ENCODE measurements around the gene SLC35F3. TPM values are rescaled to one million over a fixed set of nuclear protein-coding genes. Genes with fewer than 3 reads are reported as not detected.

Gene SLC35F3
- total RNA-seq, 4 donors from 2014 or later: 0.82 TPM; not detected in 3

DNA sequence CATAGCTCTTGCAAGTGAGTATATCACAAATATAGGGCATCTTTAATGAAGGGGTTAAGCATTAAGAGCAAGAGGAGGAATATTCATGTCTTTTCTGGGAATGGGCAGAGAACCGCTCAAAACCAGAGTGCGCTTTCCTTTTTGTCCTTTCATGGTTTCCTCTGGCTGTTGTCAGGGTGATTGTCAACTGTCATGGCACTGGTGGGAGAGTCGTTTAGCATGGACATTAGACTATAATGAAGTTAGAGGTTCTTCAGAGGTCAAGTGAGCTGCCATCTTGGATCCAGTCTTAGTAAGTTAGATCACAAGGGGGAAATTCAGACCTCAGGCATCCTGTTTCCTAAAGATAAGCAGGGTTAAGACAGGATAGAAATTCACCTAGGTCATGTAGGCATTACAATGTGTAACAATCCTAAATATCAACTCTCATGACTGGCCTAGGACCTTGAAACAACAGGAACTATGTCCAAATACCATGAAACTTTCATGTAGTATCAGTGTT is 456.7 kb downstream of the SLC35F3 start:
- no peak for ATAC-seq
- in situ Hi-C loops (cut with MboI; ENCODE audit: low sequenced_read_pairs in 4 of 4): no loop called here

DNA sequence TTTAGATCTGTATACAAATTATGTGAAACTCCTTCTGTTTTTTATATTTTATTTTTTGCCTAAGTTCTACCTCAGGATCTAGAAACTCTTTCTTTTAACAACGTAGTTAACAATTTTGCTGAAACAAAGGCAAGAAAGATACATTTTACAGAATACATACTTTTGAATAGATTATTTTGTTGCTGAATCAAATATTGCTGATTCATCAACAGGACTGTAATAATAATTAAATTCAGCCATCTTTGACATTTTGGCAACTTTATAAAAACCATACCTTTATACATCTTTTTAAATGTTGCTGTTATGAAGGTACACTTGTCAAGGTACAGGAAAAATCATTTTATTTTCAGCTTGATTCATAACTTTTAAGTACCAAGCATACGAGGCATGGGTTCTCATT is 458.1 kb downstream of the SLC35F3 start:
- TF ChIP-seq, protein P1, sequence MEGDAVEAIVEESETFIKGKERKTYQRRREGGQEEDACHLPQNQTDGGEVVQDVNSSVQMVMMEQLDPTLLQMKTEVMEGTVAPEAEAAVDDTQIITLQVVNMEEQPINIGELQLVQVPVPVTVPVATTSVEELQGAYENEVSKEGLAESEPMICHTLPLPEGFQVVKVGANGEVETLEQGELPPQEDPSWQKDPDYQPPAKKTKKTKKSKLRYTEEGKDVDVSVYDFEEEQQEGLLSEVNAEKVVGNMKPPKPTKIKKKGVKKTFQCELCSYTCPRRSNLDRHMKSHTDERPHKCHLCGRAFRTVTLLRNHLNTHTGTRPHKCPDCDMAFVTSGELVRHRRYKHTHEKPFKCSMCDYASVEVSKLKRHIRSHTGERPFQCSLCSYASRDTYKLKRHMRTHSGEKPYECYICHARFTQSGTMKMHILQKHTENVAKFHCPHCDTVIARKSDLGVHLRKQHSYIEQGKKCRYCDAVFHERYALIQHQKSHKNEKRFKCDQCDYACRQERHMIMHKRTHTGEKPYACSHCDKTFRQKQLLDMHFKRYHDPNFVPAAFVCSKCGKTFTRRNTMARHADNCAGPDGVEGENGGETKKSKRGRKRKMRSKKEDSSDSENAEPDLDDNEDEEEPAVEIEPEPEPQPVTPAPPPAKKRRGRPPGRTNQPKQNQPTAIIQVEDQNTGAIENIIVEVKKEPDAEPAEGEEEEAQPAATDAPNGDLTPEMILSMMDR (IDR thresholded peaks at IDR 0.05 in 4 of 5, conservative IDR thresholded peaks at IDR 0.05 in 1 of 5): no peak
- no peak for TF ChIP-seq POLR2A (IDR thresholded peaks at IDR 0.05)
- intact Hi-C loops (cut with DNase I; ENCODE audit: low total_unique reads) (no loop called here), in situ Hi-C loops (cut with MboI; ENCODE audit: low sequenced_read_pairs in 4 of 4) (no loop called here)
- H3K36me3 ChIP-seq: no peaks in the 10 kb centered on the region
- no peaks in the 10 kb centered on the region for H3K27me3 ChIP-seq
- ATAC-seq (no peak), DNase-seq (no peak)
- H3K4me1 ChIP-seq: no peaks in the 10 kb centered on the region
- no peak overlapping the region for H3K4me3 ChIP-seq
- no peak overlapping the region for H3K27ac ChIP-seq
- no peaks in the 10 kb centered on the region for H3K9me3 ChIP-seq

More for the DNA sequence above, 456.7 kb downstream of the SLC35F3 start:
- no peak overlapping the region for H3K27ac ChIP-seq
- intact Hi-C loops (cut with DNase I; ENCODE audit: low total_unique reads): no loop called here
- no peak for DNase-seq
- H3K36me3 ChIP-seq: no peaks in the 10 kb centered on the region
- no peaks in the 10 kb centered on the region for H3K9me3 ChIP-seq
- no peak for TF ChIP-seq POLR2A (IDR thresholded peaks at IDR 0.05)
- TF ChIP-seq, protein P1 (IDR thresholded peaks at IDR 0.05 in 4 of 5, conservative IDR thresholded peaks at IDR 0.05 in 1 of 5): no peak
- no peak overlapping the region for H3K4me3 ChIP-seq
- no peaks in the 10 kb centered on the region for H3K27me3 ChIP-seq
- no peaks in the 10 kb centered on the region for H3K4me1 ChIP-seq

DNA sequence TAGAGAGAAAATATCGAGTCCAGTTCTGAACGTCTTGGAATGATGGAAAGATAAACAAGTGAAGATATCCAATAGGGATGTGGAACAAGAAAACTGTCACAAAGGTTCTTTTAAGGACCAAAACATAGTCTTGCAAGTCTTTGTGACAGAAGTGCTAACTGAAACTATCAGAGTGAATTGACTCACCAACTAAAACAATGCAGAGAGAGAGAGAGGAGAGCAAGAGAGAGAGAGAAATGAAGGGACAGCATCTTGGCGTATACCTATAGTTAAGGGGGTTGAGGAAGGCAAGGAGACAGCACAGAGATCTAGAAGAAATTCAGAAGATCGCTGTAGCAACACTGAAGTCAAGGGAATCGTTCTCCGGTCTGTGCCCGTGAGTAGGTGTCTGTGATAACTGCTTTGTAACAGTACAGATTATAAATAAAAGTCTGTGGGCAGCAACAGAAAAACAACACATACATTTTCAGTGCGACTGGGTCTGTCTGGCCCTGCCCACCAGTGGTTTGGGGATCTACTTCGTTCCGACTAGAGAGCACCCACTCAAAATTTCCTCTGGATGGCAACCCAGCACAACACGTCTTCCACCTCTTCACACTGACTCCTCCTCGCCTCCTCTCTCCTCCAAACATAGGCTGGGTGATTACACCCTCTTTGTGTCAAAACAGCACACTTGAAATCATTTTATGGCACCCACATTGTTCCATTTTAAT is 464.0 kb downstream of the SLC35F3 start:
- no peak for DNase-seq
- H3K27ac ChIP-seq: no peak overlapping the region
- no peaks in the 10 kb centered on the region for H3K36me3 ChIP-seq
- no peak for ATAC-seq
- TF ChIP-seq, protein P1 (IDR thresholded peaks at IDR 0.05 in 4 of 5, conservative IDR thresholded peaks at IDR 0.05 in 1 of 5): no peak
- TF ChIP-seq POLR2A (IDR thresholded peaks at IDR 0.05): no peak
- intact Hi-C loops (cut with DNase I; ENCODE audit: low total_unique reads) (no loop called here), in situ Hi-C loops (cut with MboI; ENCODE audit: low sequenced_read_pairs in 4 of 4) (no loop called here)
- no peaks in the 10 kb centered on the region for H3K9me3 ChIP-seq
- H3K27me3 ChIP-seq: no peaks in the 10 kb centered on the region
- H3K4me1 ChIP-seq: peaks cover 9 to 13% of the 10 kb centered on the region in 2 donors
- no peak overlapping the region for H3K4me3 ChIP-seq

DNA sequence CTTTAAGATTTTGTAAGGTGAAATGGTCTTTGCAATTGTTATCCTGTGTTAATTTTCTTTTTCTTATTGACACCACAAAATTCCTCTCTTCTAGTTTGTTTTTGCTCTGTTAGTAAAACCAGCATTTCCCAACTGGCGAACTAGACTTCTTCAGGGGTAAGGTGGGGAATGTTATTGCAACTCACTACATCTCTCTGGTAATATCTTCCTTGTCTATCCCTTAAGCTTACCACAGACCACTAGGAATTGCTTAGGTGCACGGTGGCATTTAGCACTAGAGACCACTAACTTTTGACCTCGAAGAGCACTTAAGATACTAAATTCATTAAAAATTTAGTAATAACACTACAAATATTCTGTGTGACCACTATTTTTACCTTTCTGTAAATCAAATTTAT is 464.6 kb downstream of the SLC35F3 start:
- H3K4me1 ChIP-seq: peaks cover 10 to 13% of the 10 kb centered on the region in 2 donors
- no peak for TF ChIP-seq POLR2A (IDR thresholded peaks at IDR 0.05)
- TF ChIP-seq, protein P1 (IDR thresholded peaks at IDR 0.05 in 4 of 5, conservative IDR thresholded peaks at IDR 0.05 in 1 of 5): no peak
- H3K27ac ChIP-seq: no peak overlapping the region
- ATAC-seq (no peak), DNase-seq (no peak)
- no peaks in the 10 kb centered on the region for H3K9me3 ChIP-seq
- H3K4me3 ChIP-seq: no peak overlapping the region
- intact Hi-C loops (cut with DNase I; ENCODE audit: low total_unique reads): no loop called here
- no peaks in the 10 kb centered on the region for H3K27me3 ChIP-seq
- in situ Hi-C loops (cut with MboI; ENCODE audit: low sequenced_read_pairs in 4 of 4): no loop called here
- H3K36me3 ChIP-seq: no peaks in the 10 kb centered on the region
